ENCODE results near the gene ARHGAP15.

DNA sequence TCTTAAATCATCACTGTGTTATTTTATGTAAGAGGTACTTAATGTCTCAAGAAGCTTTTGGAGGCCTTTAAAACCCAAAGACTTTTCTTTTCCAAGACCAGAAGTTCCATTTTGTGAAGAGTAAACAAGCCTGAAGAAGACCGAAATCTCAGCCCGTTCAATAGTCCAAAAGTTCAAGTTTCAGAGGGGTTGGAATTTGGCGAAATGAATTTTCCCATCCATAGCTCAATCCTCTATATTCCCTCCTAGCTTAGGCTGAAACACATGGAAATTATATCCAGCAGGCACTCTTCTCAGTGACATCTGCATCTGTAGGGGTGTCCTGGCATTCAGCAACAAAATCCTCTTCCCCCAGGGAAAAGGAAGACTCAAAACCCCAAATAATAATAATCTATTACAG is 344.6 kb downstream of the ARHGAP15 start:
- TF ChIP-seq, protein P1, sequence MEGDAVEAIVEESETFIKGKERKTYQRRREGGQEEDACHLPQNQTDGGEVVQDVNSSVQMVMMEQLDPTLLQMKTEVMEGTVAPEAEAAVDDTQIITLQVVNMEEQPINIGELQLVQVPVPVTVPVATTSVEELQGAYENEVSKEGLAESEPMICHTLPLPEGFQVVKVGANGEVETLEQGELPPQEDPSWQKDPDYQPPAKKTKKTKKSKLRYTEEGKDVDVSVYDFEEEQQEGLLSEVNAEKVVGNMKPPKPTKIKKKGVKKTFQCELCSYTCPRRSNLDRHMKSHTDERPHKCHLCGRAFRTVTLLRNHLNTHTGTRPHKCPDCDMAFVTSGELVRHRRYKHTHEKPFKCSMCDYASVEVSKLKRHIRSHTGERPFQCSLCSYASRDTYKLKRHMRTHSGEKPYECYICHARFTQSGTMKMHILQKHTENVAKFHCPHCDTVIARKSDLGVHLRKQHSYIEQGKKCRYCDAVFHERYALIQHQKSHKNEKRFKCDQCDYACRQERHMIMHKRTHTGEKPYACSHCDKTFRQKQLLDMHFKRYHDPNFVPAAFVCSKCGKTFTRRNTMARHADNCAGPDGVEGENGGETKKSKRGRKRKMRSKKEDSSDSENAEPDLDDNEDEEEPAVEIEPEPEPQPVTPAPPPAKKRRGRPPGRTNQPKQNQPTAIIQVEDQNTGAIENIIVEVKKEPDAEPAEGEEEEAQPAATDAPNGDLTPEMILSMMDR (IDR thresholded peaks at IDR 0.05) = no peak
- TF ChIP-seq POLR2A (IDR thresholded peaks at IDR 0.05) = no peak
